ENCODE measurements around the gene KRTAP10-12. TPM values are rescaled to one million over a fixed set of nuclear protein-coding genes. Genes with fewer than 3 reads are reported as not detected.
"Not testable (repeated sequence)": the region's sequence is repeated elsewhere in the genome, so short reads cannot be mapped to it uniquely, and the experiment has no call there.

KRTAP10-12 gene
- total and polyA plus RNA-seq, 4 donors = not detected

GRCh38 chr21:44684483-44684882 is 12.5 kb upstream of the KRTAP10-12 start:
- DNase-seq (ENCODE audit: low spot score) = no peak
- TF ChIP-seq REST (IDR thresholded peaks at IDR 0.05) (no peak), TAF1 (conservative IDR thresholded peaks at IDR 0.05) (no peak), EGR1 (IDR thresholded peaks at IDR 0.05; ENCODE audit: low read depth in 2 of 2) (no peak), RXRA (IDR thresholded peaks at IDR 0.05) (no peak), HNF4G (IDR thresholded peaks at IDR 0.05) (no peak), FOXA2 (IDR thresholded peaks at IDR 0.05) (no peak), GABPA (IDR thresholded peaks at IDR 0.05 in 1 of 2, conservative IDR thresholded peaks at IDR 0.05 in 1 of 2) (no peak), CTCF (IDR thresholded peaks at IDR 0.05; ENCODE audit: low read depth, low read length, missing input control) (no peak), YY1 (IDR thresholded peaks at IDR 0.05) (no peak), JUND (IDR thresholded peaks at IDR 0.05) (no peak), SP1 (IDR thresholded peaks at IDR 0.05) (no peak), RAD21 (IDR thresholded peaks at IDR 0.05) (no peak), HNF4A (conservative IDR thresholded peaks at IDR 0.05) (no peak)
- TF ChIP-seq, protein P1, sequence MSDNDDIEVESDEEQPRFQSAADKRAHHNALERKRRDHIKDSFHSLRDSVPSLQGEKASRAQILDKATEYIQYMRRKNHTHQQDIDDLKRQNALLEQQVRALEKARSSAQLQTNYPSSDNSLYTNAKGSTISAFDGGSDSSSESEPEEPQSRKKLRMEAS (IDR thresholded peaks at IDR 0.05) = no peak
- TF ChIP-seq, protein P2, sequence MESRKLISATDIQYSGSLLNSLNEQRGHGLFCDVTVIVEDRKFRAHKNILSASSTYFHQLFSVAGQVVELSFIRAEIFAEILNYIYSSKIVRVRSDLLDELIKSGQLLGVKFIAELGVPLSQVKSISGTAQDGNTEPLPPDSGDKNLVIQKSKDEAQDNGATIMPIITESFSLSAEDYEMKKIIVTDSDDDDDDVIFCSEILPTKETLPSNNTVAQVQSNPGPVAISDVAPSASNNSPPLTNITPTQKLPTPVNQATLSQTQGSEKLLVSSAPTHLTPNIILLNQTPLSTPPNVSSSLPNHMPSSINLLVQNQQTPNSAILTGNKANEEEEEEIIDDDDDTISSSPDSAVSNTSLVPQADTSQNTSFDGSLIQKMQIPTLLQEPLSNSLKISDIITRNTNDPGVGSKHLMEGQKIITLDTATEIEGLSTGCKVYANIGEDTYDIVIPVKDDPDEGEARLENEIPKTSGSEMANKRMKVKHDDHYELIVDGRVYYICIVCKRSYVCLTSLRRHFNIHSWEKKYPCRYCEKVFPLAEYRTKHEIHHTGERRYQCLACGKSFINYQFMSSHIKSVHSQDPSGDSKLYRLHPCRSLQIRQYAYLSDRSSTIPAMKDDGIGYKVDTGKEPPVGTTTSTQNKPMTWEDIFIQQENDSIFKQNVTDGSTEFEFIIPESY (IDR thresholded peaks at IDR 0.05) = no peak

GRCh38 chr21:44685050-44685449 is 11.9 kb upstream of the KRTAP10-12 start:
- WGBS = 67% methylated on average over 6 of the region's 6 CpGs
- H3K4me3 ChIP-seq (ENCODE audit: low read depth in 1 of 3, low read length in 3 of 3); H3K27ac ChIP-seq (ENCODE audit: low read depth in 1 of 2, low read length in 2 of 2); H3K4me1 ChIP-seq (ENCODE audit: control insufficient read depth in 4 of 4, insufficient read depth in 4 of 4, low read length in 3 of 4); H3K27me3 ChIP-seq (ENCODE audit: control insufficient read depth in 4 of 4, insufficient read depth in 4 of 4, low read length in 3 of 4); H3K9ac ChIP-seq (ENCODE audit: low read depth in 1 of 2, low read length in 2 of 2); DNase-seq (ENCODE audit: low spot score); H3K36me3 ChIP-seq (ENCODE audit: control insufficient read depth in 4 of 4, insufficient read depth in 3 of 4, low read depth in 1 of 4, low read length in 3 of 4); H3K9me3 ChIP-seq (ENCODE audit: control insufficient read depth in 4 of 4, low read length in 3 of 4): not testable (repeated sequence)

More at GRCh38 chr21:44684483-44684882, 12.5 kb upstream of the KRTAP10-12 start:
- Histone ChIP-seq H3K9me3 (ENCODE audit: control insufficient read depth in 4 of 4, low read length in 3 of 4) (no peaks in the 10 kb centered on the region), H3K36me3 (ENCODE audit: control insufficient read depth in 4 of 4, insufficient read depth in 3 of 4, low read depth in 1 of 4, low read length in 3 of 4) (no peaks in the 10 kb centered on the region), H3K4me1 (ENCODE audit: control insufficient read depth in 4 of 4, insufficient read depth in 4 of 4, low read length in 3 of 4) (no peaks in the 10 kb centered on the region), H3K27me3 (ENCODE audit: control insufficient read depth in 4 of 4, insufficient read depth in 4 of 4, low read length in 3 of 4) (peaks cover 0 to 2% (median under 1%) of the 10 kb centered on the region in 4 donors), H3K4me3 (ENCODE audit: low read depth in 1 of 3, low read length in 3 of 3) (no peak overlapping the region), H3K27ac (ENCODE audit: low read depth in 1 of 2, low read length in 2 of 2) (no peak overlapping the region), H3K9ac (ENCODE audit: low read depth in 1 of 2, low read length in 2 of 2) (no peak overlapping the region)
- WGBS = 61% methylated on average over 6 of the region's 6 CpGs
